NCI-H82 treated with DMSO at 0.1 percent for 48 hours (cell line): ENCODE data around the gene GABRR3.
"Not testable (repeated sequence)": the region's sequence is repeated elsewhere in the genome, so short reads cannot be mapped to it uniquely, and the experiment has no call there.

ENCODE experiments used
- DNase-seq: peaks from one replicate; lab custom pipeline; 2025; ENCODE audit not compliant: unreplicated experiment; lab: John Stamatoyannopoulos, UW

GABRR3 gene

GRCh38 chr3:98022978-98023820, 11.9 kb downstream of the GABRR3 start:
- peak; percentile 54 for DNase-seq

DNA sequence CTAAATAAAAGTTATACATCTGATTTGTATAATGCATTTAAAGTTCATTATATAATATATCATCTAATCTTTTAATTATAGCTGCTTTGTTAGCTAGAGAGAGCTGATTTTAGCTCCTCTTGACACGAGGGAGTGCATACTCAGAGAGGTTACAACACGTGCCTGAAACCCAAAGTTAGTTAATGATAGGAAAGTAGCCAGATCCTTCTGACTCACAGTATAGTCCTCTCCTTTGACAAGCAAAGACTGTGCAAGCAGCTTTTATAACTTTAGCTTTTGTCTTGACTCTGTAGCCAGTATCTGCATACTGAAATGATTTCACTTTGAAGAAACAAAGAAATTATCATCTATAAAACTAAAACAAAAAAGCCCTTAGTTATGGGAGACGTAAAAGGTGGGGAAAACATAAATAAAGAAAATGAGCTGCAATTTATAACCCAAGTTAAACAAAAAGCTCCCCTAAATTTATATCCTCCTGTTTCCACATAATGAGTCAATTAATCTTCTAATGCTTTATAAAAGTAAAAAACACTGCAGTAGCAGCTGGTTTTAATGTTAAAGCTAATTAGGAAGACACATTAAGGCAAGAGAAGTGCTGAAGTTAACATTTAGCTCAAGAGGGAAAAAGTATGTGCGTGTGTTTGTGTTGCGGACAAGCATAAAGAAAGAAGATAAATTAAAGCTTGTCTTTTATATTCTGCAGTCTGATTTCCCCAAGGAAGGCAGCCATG, 13.1 kb downstream of the GABRR3 start:
- peak; percentile 40 for DNase-seq

DNA sequence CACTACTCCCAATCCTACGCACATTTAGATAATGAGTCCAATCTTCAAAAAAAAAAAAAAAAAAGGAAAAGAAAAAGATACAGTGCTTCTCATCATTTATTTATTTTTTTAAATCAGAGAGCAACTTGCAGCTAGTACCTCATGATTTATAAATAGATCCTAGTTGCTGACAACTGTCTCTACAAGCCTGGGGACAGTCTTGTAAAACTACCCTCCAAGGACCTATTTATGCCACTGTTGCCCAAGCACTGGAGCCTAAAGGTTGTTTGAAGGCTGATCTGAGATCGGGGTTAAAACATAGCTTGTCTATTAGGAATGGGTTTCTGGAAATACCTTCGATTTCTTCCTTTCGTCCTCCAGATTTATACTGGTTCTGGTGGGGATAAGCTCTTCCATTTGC, 14.7 kb downstream of the GABRR3 start:
- no peak for DNase-seq

GRCh38 chr3:98018301-98018700, 16.8 kb downstream of the GABRR3 start:
- DNase-seq, result no peak

- no peak for DNase-seq
Observed at GRCh38 chr3:98014268-98014585, 20.9 kb downstream of the GABRR3 start.

DNA sequence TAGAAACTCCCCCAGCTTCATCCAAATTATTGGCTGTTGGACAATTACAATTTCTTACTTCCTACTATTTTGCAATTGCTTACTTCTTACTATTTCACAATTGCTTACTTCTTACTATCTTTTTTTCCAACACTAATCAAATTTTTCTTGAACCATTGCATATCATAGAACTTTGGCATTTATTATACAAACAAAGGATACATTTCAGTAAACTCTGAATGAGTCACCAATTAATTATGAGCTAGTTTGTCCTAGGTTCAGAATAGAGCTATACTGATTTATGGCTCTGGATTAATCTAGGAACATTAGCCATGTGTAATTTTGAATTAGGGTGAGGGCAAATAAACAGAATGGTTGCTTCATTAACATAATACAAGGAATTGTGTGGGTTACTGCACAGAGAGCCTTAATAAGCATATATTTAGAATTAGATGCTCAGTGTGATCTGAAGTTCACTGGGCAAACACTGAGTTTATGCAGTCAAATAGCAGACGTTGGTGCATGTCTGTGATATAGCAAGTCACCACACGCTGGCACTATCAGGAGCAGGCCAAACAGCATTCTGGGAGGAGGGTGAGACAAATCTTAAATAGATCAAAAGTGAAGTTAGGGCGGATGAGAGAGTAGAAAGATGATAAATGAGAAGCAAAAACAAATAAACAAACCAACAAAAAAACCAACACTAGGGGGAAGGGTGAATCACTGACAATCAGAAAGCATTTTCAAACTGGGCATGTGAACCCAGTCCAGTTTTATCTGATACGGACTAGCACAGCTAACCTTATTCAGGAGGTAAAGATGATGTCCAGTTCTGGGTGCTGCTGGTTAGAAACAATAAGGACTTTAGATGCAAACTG, 21.5 kb downstream of the GABRR3 start:
- no peak for DNase-seq

DNA sequence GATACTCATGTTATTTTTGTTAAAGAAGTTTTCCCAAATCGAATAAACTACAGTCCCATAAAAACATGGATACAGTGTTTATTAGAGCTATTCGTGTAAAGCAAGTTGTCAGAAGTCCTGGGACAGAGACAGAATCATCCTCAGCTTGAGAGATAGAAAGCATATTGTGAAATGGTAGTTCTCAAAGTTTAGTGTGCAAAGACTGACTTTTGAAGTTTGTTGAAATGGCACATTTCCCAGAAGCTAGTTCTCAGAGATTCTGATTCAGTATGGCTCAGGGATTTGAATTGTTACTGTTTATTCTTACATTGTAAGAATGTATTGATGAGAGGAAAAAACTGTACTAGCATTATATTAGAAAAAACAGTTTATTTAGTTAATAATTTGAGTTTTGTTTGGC, 22.1 kb downstream of the GABRR3 start:
- DNase-seq, result no peak

- DNase-seq, result not testable (repeated sequence)
Observed at GRCh38 chr3:98010883-98011449, 24.1 kb downstream of the GABRR3 start.

GRCh38 chr3:98010194-98010882, 24.8 kb downstream of the GABRR3 start:
- DNase-seq, result no peak

DNA sequence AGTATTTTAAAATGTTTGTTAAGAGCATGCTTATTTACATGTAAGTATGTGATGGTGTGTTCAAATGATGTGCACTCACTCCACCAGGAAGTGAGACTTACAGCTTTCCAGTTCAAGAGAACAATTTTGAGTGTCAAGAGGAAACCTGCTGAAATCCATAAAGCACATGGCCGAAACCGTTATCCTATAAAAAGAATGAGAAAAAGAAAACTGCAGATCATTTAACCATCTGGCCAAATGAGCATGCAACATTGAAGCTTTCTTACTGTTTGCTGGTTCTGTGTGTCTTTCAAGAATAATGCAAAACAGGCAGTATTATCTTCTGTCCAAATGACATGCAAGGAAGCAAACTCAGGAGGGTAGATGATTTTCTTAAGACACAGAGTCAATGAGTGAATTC, 26.3 kb downstream of the GABRR3 start:
- DNase-seq, result no peak

DNA sequence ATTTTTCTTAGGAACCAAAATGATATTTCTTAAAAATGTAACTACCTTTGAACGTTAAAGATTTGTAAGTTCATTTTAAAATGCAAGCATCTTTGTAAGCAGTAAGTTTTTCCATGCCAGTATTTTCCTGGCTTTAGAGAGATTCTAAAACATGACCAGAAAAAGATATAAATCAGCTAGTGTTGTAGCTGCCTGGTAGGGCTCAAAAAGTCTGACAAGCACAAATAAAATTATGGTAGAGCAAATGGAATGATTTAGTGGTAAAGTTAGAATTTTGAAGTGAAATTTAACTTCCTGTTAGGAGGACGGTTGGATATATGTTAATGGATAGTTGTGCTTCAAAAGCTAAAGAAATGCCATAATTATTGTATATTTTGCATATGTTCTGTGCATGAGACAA, 29.7 kb downstream of the GABRR3 start:
- DNase-seq, result no peak

DNA sequence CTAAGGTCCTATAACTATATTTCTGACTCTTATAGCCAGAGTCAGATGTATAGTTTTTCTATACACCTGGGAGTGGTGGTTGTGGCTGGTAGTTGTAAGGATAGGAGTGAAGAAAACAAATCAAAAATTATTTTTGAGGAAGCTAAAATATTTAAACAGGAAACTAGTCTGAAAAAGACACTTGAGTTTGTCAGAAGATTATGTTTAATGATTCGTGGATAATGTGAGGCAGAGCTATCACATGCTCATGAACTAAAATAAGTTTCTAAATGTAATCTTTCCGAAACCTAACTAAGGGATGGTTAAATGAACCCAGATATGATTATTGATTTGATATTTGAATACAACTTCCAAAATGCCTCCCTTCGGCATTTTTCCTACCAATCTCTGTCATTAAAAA, 30.4 kb downstream of the GABRR3 start:
- no peak for DNase-seq

DNA sequence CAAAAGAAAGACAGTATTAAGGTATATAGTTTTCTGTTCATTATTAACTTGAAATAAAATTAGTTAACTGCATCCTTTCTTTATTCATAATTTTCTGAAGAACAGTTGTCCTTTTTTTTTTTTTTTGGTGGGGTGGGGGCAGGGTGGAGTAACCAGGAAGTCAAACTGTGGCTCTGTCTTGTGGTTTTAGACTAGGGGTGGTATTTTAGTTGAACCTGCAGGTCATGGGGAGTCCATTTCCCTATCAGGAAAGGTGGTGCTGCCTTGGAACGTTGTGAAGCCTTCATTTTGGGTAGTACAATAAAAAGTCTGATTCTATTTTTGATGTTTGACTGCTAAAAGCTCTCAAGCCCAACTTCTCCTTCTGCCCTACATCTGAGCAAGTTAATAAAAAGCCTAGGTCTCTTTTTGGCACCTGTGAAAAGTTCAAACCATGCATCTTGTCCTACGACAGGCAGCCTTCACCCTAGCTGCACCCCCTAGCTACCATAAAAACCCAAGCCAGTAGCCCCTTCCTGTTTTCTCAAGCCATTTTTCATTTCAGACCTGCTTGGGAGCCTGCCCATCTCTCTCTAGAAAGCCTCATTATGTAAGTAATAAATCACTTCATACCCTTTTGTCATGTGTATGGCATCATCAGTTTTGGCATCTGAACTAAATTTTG, 31.7 kb downstream of the GABRR3 start:
- DNase-seq, result no peak

GRCh38 chr3:98002717-98003116, 32.4 kb downstream of the GABRR3 start:
- DNase-seq, result no peak

- no peak for DNase-seq
Observed at GRCh38 chr3:97999994-98000393, 35.1 kb downstream of the GABRR3 start.

GRCh38 chr3:97999103-97999502, 36.0 kb downstream of the GABRR3 start:
- no peak for DNase-seq

GRCh38 chr3:97996988-97997387, 38.1 kb downstream of the GABRR3 start:
- DNase-seq, result no peak

DNA sequence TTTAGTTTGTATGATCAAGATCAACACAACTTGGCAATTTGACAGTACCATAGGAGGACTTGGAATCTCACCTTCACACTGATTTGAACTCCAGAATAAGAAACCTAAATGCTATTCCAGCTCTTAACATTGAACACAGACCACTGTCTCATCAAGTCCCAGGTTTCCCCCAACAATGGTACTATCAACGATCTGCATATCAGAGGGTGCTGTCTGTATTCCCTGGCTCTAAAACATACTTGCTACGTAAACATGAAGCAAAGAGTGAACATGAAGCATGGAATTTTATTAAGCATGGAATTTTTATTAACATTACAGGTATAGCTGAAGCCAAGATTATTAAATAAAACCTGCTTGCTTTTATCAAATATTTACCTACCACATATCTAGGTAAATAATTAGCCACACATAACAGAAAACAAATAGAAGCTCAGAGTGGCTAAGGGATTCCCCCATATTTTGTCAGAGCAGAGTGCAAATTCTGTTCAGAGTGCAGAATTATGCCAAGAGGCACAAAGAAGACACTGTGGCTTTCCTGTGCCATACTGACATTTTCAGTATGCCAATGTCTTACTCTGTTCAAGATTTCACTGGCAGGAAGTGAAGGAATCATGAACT, 40.7 kb downstream of the GABRR3 start:
- no peak for DNase-seq

DNA sequence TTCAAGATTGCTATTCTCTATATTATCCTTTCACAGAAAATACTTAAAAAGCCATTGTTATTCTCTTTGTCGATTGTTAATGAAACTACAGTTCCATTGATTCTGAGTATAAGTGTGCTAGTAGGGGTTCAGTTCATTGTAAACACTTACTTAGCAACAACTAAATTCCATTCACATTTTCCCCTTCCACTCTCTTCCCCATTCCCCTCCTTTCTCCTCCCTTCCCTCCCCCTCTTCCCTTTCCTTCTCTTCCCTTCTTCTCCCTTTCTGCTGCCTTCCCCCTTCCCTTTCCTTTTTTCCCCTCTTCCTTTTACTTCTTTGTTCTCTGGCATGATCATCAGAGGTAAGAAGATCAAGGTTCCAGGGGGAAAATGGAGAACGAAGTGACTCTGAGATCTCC, 41.6 kb downstream of the GABRR3 start:
- DNase-seq, result no peak
